HG03280 (cell line): ENCODE results near the gene TMPRSS15.

Experiments
- ATAC-seq: cut with Tn5 transposase; IDR thresholded peaks from one replicate; pipeline ENCODE4 v1.9.1; 2021; ENCODE audit warnings: mild to moderate bottlenecking, moderate library complexity; ENCODE audit not compliant: unreplicated experiment

TMPRSS15 gene

DNA sequence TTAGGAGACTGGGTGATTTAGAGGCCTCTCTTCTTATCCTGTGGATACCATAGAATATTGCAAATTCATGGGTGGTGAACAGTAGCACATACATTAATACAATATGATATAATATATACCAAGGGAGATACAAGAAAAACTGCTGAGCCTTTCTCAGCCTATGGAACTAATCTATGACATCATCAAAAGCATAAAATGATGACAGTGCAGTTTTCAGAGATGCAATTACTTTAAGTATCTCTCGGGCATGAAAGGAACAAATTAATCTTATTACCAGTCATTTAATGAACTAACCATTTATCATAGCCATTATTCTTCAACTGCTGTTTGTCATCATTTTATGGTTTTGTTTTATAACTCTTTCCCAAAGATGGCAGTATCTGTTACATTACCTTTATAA lies 155.4 kb downstream of the TMPRSS15 start:
- ATAC-seq = no peak

DNA sequence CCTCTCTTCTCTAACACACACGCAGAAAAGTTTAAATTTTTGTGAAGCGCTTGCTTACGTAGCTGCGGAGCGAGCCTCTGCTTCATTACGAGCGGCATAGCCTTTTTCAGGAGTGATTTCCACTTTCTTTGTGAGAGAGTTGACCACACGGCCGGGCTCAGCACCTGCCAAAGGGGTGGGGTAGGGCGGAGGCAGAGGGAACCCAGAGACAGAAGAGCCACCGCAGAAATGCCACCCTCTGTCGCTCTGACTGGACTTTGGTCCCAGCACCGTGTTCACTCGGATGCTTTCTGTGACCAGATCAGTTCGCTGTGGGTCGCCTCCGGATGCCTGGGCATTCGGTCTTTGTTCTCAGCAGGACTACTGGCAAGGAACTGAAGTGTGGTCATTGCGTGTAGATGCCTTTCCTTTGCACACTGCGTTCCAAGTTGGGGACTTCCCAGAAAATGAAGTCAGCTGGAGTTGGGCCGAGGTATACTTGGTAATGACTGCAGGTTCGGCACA lies 158.1 kb downstream of the TMPRSS15 start:
- ATAC-seq = no peak

DNA sequence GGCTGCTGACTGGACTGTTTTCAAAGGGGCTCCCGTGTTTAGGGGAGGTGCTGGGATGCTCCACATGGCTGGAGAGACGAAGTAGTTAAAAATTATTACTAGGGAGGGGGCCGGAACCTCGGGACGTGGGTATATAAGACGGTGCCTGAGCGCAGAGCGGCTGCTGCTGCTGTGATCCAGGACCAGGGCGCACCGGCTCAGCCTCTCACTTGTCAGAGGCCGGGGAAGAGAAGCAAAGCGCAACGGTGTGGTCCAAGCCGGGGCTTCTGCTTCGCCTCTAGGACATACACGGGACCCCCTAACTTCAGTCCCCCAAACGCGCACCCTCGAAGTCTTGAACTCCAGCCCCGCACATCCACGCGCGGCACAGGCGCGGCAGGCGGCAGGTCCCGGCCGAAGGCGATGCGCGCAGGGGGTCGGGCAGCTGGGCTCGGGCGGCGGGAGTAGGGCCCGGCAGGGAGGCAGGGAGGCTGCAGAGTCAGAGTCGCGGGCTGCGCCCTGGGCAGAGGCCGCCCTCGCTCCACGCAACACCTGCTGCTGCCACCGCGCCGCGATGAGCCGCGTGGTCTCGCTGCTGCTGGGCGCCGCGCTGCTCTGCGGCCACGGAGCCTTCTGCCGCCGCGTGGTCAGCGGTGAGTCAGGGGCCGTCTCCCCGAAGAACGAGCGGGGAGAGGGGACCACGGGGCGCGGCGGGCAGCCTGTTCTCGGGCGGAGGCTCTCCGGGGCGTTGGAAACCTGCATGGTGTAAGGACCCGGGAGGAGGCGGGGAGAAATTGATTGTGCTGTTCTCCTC lies 158.7 kb downstream of the TMPRSS15 start, which contains the start of gene CHODL:
TSS of gene CHODL (plus strand) at position 163 of the 793 bp plus-strand sequence. CDS start at position 554, 391 bp downstream.
- no peak for ATAC-seq

DNA sequence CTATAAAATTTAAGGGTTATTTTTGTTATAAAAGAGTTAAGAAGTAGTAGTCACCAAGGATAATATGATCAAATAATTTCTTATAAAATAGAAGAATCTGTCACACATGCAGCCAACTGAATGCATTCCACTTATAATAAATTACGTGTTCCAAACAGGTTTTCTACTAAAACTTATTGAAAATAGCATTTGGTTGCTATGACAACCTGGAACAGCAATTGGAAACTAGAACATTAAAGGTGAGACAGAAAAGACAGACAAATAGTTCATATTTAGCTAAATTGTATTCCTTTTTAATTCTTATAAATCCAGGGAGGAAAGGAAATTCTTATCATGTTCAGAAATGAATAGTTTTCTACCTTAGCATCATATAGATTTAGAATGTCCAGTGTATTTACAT lies 168.0 kb downstream of the TMPRSS15 start:
- ATAC-seq = no peak

DNA sequence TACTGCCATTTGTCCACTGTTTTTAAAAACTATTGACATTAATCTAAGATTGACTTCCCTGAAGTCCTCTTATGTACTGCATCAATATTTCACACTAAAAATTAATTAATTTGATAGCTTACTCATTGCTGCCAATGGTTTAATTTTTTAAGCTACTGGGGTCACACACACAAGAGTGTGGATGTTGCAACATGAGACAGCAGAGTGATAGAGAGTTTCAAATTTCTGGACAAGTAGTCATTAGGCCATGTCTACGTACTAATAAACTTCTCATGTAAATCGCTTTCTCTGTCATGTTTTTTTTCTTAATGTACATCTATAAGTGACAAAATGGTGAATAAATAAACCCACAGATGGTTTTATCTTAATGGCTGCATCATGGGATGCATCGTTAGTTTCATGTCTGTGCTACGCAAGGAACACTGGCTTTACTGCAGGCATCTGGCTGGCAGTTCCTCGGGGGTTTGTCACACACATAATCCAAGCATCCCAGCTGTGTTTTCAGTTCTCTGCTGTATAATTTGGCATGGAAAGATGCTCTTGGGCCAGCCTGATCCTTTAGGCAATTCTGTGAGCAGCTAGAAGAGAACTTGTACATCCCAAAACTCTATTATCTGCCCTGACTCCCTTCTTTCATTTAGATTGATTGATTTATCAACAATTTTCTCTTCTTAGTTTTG lies 175.4 kb downstream of the TMPRSS15 start:
- ATAC-seq = no peak

DNA sequence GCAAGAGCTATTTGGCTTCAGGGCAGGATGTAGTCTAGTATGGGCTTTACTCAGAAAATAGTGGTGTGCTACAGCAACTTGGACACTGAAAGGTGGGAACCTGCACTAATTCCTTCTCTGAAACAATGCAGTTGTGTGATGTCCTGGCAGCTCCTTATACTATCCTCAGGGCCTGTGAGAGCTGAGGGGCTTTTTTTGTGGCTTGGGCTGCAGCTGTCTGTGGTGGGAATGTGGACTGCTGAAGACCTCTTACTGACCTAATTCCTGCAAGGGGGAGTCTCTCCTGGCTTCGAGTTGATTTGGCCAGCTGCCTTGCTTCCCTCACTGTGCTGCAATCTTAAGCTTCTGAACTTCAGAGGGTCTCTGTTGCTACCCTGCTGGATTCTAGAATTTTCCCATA lies 181.2 kb downstream of the TMPRSS15 start:
- ATAC-seq = no peak

DNA sequence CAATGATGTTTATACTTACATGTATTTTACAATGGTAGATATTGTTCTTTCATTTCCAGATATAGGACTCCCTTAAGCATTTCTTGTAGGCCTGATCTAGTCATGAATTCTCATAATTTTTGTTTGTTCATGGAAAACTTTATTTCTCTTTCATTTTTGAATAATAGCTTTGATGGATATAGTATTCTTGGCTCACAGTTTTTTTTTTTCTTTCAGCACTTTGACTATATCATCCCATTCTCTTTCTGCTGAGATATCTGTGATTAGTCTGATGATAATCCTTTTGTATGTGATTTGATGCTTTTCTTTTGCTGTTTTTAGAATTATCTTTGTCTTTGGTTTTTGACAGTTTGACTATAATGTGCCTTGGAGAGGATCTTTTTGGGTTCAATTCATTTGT lies 183.1 kb downstream of the TMPRSS15 start:
- no peak for ATAC-seq
